ENCODE results near the gene C2orf68. TPM values are rescaled to one million over a fixed set of nuclear protein-coding genes. Genes with fewer than 3 reads are reported as not detected.

C2orf68 gene
- total and polyA plus RNA-seq, 2 of the 13 experiments (the other 11 are each of a cell fraction or from before 2014, with no cell fraction given), result 47.1 to 77.4 TPM

- TF ChIP-seq HES4 (CRISPR knock-in tag; IDR thresholded peaks at IDR 0.05; ENCODE audit: borderline replicate concordance) (peak; percentile 55; the same call in 1 of the 2 replicates), ZNF552 (CRISPR knock-in tag; IDR thresholded peaks at IDR 0.05; ENCODE audit: borderline replicate concordance) (no peak; the same call in 1 of the 2 replicates), ATM (IDR thresholded peaks at IDR 0.05; ENCODE audit: borderline replicate concordance) (no peak), THAP9 (CRISPR knock-in tag; IDR thresholded peaks at IDR 0.05; ENCODE audit: borderline replicate concordance) (peak; percentile 93), SRSF1 (optimal IDR thresholded peaks at IDR 0.05; ENCODE audit: low read depth, low read length) (no peak), AKNA (CRISPR knock-in tag; IDR thresholded peaks at IDR 0.05; ENCODE audit: borderline replicate concordance) (no peak), SIN3B (IDR thresholded peaks at IDR 0.05; ENCODE audit: low read length) (peak; percentile 33), ZNF777 (CRISPR knock-in tag; IDR thresholded peaks at IDR 0.05) (peak; percentile 60), TRIM24 (CRISPR knock-in tag; IDR thresholded peaks at IDR 0.05) (no peak), ATF5 (CRISPR knock-in tag; IDR thresholded peaks at IDR 0.05; ENCODE audit: low read depth) (no peak), ZFP1 (CRISPR knock-in tag; IDR thresholded peaks at IDR 0.05) (no peak; the same call in 1 of the 2 replicates), ZNF251 (CRISPR knock-in tag; IDR thresholded peaks at IDR 0.05) (no peak), ZBTB38 (CRISPR knock-in tag; IDR thresholded peaks at IDR 0.05) (peak; percentile 39; the same call in 1 of the 2 replicates), MLX (CRISPR knock-in tag; IDR thresholded peaks at IDR 0.05) (no peak), ZNF839 (CRISPR knock-in tag; IDR thresholded peaks at IDR 0.05; ENCODE audit: borderline replicate concordance) (0 out of 2 replicates have a peak, but pooled peaks have one; percentile 22), ZNF567 (CRISPR knock-in tag; IDR thresholded peaks at IDR 0.05; ENCODE audit: borderline replicate concordance) (peak; percentile 22; the same call in 1 of the 2 replicates), KAT2B (IDR thresholded peaks at IDR 0.05; ENCODE audit: borderline replicate concordance, low read depth, low read length) (no peak), HDAC6 (IDR thresholded peaks at IDR 0.05; ENCODE audit: low read depth, low read length) (no peak), SATB2 (CRISPR knock-in tag; IDR thresholded peaks at IDR 0.05) (no peak), KDM2A (CRISPR knock-in tag; IDR thresholded peaks at IDR 0.05; ENCODE audit: borderline replicate concordance, low read depth) (peak; percentile 99), ZFY (CRISPR knock-in tag; IDR thresholded peaks at IDR 0.05) (peak; percentile 88), ZNF430 (CRISPR knock-in tag; IDR thresholded peaks at IDR 0.05) (peak; percentile 91; the same call in 1 of the 2 replicates)
These were observed 16.4 kb downstream of the C2orf68 start, which contains the start of gene RNF181 (continued) for GRCh38 chr2:85595301-85596025.
